LoVo (cell line): ENCODE data around the gene TRIM9.

Source experiments
- DNase-seq: peaks from one replicate; pipeline ENCODE4 v3.0.0-alpha.2; 2016; ENCODE audit warnings: low spot score

TRIM9 gene

DNA sequence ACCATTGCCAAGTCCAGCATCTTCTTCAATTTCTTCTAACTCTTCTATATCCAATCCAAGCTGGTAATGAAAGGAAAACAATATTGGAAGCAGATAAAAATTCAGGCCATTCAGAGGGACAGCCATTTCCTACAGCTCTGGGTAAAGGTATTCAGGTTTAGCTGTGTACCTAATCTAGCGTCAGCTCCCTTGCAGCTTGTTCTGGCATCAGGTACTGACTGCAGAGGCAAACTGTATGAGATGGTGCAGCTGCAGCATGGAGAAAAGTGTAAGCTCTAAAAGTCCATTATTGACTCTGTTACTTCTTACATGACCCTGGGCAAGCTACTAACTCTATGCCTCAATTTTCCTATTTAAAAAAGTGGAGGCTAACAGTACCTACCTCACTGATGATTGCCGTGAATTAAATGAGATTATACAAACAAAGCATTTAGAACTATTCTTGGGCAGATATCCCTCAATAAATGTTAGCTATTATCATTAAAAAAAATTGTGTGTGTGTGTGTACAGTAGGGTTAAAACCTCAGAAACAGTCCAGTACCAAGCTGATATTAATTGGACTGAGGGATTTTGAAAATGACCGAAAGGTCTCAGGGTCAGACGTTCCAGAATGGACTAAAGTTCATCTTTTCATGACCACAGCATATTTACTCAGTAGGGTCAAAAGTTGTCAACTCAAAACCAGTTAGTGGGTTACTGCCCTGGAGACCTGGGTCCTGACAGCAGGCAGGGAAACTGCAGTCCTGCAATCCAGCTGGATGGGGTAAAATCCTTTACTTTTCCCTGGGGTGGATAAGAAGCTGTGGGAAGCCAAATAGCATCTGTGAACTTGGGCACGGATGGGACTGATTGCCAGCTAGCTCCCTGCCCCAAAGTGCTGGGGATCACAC, 159.5 kb downstream of the TRIM9 start:
- no peak for DNase-seq

- DNase-seq, result no peak
Measured at GRCh38 chr14:50932592-50933495, 162.1 kb downstream of the TRIM9 start.

DNA sequence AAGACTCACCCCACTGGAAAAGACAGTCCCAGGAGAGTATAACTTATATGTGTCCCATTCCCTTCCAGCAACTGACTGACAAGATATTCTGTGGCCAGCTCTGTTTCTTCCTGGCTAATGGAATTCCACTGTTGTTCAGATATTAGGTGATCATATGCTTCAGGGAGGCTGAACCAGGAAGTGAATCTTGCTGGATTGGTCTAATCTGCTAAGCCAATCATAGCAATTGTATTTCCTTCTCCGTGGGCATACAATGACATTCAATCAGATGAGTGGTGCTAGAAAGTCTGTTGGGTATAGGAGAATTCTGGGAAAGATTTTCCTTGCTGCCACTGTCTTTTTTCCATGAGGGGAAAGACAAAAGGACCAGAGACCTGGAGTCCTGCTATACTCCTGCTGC, 162.7 kb downstream of the TRIM9 start:
- no peak for DNase-seq

- no peak for DNase-seq
Measured at GRCh38 chr14:50931559-50931958, 163.3 kb downstream of the TRIM9 start.

DNA sequence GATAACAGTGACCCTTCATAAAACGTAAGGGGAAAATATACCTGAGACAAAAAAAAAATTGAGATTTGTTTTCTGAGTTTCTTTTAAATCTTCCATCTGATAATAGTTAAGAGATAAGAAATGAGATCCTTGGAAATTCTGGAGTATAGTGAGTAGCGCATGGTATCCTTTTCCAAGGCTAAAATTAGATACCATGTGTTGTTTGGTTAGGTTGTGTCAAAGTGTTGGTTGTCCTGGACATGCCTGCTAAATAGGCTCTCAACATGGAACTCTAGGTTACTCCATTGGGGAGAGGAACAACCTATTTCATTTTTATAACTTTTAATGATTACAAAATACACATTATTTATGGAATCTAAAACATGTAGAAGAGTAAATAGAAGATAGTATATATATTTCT, 165.4 kb downstream of the TRIM9 start:
- no peak for DNase-seq

DNA sequence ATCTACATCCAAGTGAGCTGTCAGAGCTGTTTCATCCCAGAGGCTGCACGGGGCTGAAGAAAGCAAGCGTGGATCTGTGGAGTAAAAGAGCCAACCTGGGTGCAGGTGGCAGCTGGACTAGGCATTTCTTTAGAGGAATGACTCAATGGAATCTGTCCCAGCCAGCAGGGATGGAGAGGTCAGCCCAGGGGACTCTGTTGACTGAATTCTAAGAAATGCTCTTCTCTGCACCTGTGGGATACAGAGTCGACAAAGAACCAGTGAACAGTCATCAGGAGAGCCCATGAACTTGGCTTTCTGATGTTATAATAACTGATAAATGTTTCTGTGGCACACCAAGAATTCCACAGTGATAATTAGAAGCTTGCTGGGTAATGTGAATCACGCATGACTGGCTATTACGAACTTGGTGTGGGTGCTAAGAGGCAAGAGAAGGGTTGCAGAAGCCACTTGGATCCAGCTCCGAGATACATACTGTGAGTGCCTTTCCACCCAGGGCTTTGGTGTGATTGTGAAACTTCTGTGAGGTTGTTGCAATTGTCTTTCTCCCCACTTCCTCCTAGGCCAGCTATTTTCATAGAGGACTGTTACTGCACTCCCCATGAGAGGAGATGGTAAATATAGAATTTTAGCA, 166.8 kb downstream of the TRIM9 start:
- DNase-seq, result no peak

GRCh38 chr14:50926851-50927386, 168.0 kb downstream of the TRIM9 start:
- DNase-seq, result no peak
